Heart right ventricle (tissue), 16 donors: Measurements from ENCODE around the gene BMAL1. TPM values are rescaled to one million over a fixed set of nuclear protein-coding genes. Genes with fewer than 3 reads are reported as not detected.

ENCODE experiments used
- ATAC-seq, 8 donors: fragments of 200-7000 bp; cut with Tn5 transposase; one replicate each; pipeline ENCODE4 v1.9.1; 2020; ENCODE audit warnings: mild to moderate bottlenecking in 8 of 8, moderate library complexity in 8 of 8, moderate number of reproducible peaks in 1 of 8
- DNase-seq, 2 donors: peaks; one replicate each; pipeline ENCODE4 v3.0.0-alpha.2; 2020
- H3K27ac ChIP-seq, 10 donors: fragments of 200-600 bp; sonication (generic) in 2 of 10; one replicate each; pipeline versions ENCODE4 v1.5.0 to v1.8.0; 2020 to 2022; ENCODE audit warnings: mild to moderate bottlenecking in 3 of 10
- H3K27me3 ChIP-seq, 7 donors: fragments of 200-600 bp; one replicate each; pipeline ENCODE4 v1.8.0; 2021 to 2022; ENCODE audit warnings: mild to moderate bottlenecking in 2 of 7
- H3K36me3 ChIP-seq, 9 donors: fragments of 200-600 bp; sonication (generic) in 1 of 9; one replicate each; pipeline versions ENCODE4 v1.5.0 to v1.8.0; 2020 to 2022; ENCODE audit warnings: mild to moderate bottlenecking in 2 of 9
- H3K4me1 ChIP-seq, 9 donors: fragments of 200-600 bp; sonication (generic) in 1 of 9; one replicate each; pipeline versions ENCODE4 v1.5.0 to v1.8.0; 2020 to 2022; ENCODE audit warnings: mild to moderate bottlenecking in 4 of 9
- H3K4me3 ChIP-seq, 10 donors: fragments of 200-600 bp; sonication (generic) in 2 of 10; one replicate each; pipeline versions ENCODE4 v1.5.0 to v1.8.0; 2020 to 2022; ENCODE audit warnings: mild to moderate bottlenecking in 7 of 10, moderate library complexity in 2 of 10
- H3K9me3 ChIP-seq, 11 donors: fragments of 200-600 bp in 10 of 11; sonication (generic) in 2 of 11; one replicate each; pipeline versions ENCODE4 v1.5.0 to v1.8.0; 2013 to 2022; ENCODE audit warnings: mild to moderate bottlenecking in 2 of 11, control low read depth in 1 of 11, moderate library complexity in 1 of 11
- WGBS, 2 donors: extraction: QIAGEN DNeasy Blood & Tissue Kit; methylation state at CpG; one replicate each; pipeline ENCODE4 v1.1.7; 2013; ENCODE audit warnings: inconsistent platforms in 1 of 2; 5-methylcytosine and 5-hydroxymethylcytosine counted together
- intact Hi-C, 10 donors: fragments of 100-400 bp; cut with DNase I; formaldehyde crosslinking; loops; one replicate each; pipeline versions ENCODE4 v1.11.1 to v1.14.2; 2022
- polyA plus RNA-seq, 2 donors: library from polyadenylated mRNA; stranded (reverse); fragments of 200-250 nt; gene quantifications; one replicate each; pipeline ENCODE4 v1.2.3, GENCODE V29; 2013
- total RNA-seq, 10 donors: library from RNA; stranded (reverse); fragmentation: NEBNext Ultra II Directional in 3 of 10; extraction: Animal tissue kit (Norgen Biotek cat#: 25700) in 3 of 10; gene quantifications; one replicate each; pipeline versions ENCODE4 v1.2.1 to v1.2.4, GENCODE V29; 2021 to 2023
- TF ChIP-seq, protein P1 (sequence below), 9 donors: fragments of 200-600 bp; sonication (generic) in 2 of 9; IDR thresholded peaks; one replicate each; pipeline versions ENCODE4 v1.5.0 to v1.8.0; 2021 to 2022; ENCODE audit warnings: antibody characterized with exemption in 9 of 9, mild to moderate bottlenecking in 5 of 9, moderate library complexity in 1 of 9
- donor health status: Arrhythmogenic right ventricular cardiomyopathy.
- donor health status: ischemic (EF 13 %, LVEDD 7.1; RV severe dilation, severe dysfunction).
- donor health status: healthy with polysubstance abuse.
- donor health status: DM: no; HTN: yes; CAD: no.
- donor health status: DM: no; HTN: no; CAD: no.
- donor health status: ischemic (EF 25% LVEDD 6.9; RV normal size, moderate dysfunction).
- donor health status: ischemic (EF 25% LVEDD 5.7; RV mildly dilated, moderate dysfunction).
- donor health status: healthy.
- donor health status: DM: yes; HTN: yes; CAD: no.
- donor health status: Ischemic cardiomyopathy.
- donor health status: ischemic (EF 35%, LVEDD 5.7; RV mildly dilated, moderate dysfunction).
- donor health status: nonischemic (EF 11% LVEDD 7.7; RV severe dilation, severe dysfunction).
- donor health status: DM: yes; HTN: yes; CAD: no.
- donor health status: PGD.
- donor health status: ischemic (EF 29% LVEDD 5.4; RV normal size, mild dysfunction).
- donor health status: nonischemic (EF 23%, LVEDD 6.1; RV moderate dilation, normal function).

Gene BMAL1
- total and polyA plus RNA-seq, 12 donors: 2.9 to 19.9 (median 10.2) TPM

DNA sequence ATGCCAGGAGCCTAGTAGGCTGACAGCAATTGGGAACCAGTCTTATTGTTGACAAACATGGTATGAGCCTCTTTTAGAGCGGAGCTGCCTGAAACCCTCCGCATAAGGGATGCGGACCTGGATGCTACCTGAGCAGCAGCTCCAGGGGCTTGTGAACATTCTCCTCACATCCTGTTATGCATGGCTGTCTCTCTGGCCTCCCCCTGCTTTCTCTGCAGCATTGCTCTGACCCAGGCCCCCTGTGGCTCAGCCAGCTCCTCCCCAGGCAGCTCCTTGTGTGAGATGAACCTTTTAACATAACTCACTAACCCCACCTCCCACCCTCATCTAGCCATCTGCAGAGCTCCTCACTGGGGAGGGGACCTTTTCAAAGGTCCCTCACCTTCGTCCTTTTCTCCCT is 6.0 kb downstream of the BMAL1 start:
- intact Hi-C loops: loop anchor here in 1 of 10 donors (5.0 kb wide), 1 partner anchor 49 kb away; no protein-coding TSS in a partner anchor
- no peak overlapping the region for H3K27ac ChIP-seq
- 73 to 86% methylated on average over 4 of the region's 4 CpGs for WGBS, 2 donors

DNA sequence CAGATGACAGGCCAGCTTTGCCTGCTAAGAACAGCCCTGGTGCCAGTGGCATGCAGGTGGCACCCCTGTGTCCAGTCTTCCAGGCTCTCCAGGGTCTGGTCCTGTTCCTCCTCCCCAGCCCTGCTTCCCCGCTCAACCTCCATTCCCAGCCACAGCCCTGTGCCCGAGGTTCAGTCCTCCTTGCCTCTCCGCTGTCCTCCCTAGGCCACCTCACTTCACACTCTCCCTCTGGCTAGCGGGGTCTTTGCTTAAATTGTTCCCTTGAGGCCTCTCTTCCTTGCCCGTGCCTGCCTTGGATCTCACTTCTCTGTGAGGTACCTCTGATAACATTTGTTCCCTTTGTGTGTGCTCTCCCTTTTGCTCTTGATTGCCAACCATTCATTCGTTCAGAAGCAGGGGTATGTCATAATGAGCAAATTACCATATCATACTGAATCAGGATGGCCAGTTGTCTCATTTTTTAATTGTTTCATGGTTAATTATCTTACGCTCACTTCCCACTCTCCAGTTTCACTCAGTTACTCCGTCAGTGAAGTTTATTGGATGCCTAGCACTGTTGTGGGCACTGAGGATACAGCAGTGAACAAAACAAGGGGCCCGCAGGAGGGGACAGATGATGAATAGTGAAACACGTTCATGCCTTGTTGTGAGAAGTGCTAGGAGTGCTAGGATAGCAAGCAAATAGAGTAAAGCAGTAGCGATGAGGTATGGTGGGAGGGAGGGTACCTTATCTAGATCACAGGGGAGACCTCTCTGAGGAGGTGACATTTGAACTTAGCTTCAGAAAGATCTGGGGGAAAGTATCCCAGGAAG is 7.4 kb downstream of the BMAL1 start:
- DNase-seq: no peak
- H3K36me3 ChIP-seq: no peaks in the 10 kb centered on the region
- H3K4me3 ChIP-seq: no peak overlapping the region
- no peaks in the 10 kb centered on the region for H3K9me3 ChIP-seq
- WGBS, 2 donors: 86 to 89% methylated on average over 11 of the region's 11 CpGs
- H3K4me1 ChIP-seq: peaks cover 0 to 43% (median 3%) of the 10 kb centered on the region in 9 donors
- intact Hi-C loops: loop anchor here in 2 of 10 donors (5.0 kb wide), 2 partner anchors 37 to 47 kb away; no protein-coding TSS in a partner anchor
- ATAC-seq: no peak
- H3K27me3 ChIP-seq: no peaks in the 10 kb centered on the region
- TF ChIP-seq, protein P1, sequence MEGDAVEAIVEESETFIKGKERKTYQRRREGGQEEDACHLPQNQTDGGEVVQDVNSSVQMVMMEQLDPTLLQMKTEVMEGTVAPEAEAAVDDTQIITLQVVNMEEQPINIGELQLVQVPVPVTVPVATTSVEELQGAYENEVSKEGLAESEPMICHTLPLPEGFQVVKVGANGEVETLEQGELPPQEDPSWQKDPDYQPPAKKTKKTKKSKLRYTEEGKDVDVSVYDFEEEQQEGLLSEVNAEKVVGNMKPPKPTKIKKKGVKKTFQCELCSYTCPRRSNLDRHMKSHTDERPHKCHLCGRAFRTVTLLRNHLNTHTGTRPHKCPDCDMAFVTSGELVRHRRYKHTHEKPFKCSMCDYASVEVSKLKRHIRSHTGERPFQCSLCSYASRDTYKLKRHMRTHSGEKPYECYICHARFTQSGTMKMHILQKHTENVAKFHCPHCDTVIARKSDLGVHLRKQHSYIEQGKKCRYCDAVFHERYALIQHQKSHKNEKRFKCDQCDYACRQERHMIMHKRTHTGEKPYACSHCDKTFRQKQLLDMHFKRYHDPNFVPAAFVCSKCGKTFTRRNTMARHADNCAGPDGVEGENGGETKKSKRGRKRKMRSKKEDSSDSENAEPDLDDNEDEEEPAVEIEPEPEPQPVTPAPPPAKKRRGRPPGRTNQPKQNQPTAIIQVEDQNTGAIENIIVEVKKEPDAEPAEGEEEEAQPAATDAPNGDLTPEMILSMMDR (IDR thresholded peaks at IDR 0.05): no peak
- H3K27ac ChIP-seq: no peak overlapping the region

More for the DNA sequence above, 6.0 kb downstream of the BMAL1 start:
- TF ChIP-seq, protein P1 (IDR thresholded peaks at IDR 0.05): no peak
- H3K9me3 ChIP-seq: no peaks in the 10 kb centered on the region
- ATAC-seq (no peak), DNase-seq (no peak)
- peaks cover 0 to 56% (median 16%) of the 10 kb centered on the region in 9 donors for H3K4me1 ChIP-seq
- no peak overlapping the region for H3K4me3 ChIP-seq
- no peaks in the 10 kb centered on the region for H3K27me3 ChIP-seq
- H3K36me3 ChIP-seq: no peaks in the 10 kb centered on the region

DNA sequence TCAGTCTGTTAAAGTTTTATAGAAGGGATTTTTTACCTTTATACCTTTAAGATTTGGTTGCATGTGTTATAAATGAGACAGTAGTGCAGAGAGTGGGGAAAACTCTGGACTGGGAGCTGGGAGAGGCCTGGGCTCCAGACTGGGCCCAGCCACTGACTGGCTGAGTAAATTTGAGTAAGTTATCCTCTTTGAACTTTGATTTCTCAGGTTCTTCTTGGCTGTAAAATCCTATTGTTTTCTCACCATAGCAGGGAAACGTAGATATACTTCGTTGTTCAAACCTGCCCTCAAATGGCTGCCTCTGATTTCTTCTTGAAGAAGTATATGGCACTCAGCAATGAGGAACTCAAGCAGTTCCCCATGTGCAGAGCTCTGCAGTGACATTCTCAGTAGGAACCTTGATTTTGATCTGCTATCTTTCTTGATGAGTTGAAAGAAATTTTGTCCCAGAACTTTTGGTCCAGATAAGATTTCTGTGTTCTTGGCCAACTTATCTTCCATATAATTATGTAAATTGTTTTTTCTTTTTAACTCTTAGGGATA is 8.8 kb downstream of the BMAL1 start:
- no peak overlapping the region for H3K4me3 ChIP-seq
- 27 to 66% methylated on average over 2 of the region's 2 CpGs for WGBS, 2 donors
- H3K36me3 ChIP-seq: no peaks in the 10 kb centered on the region
- peaks cover 0 to 29% (median 0%) of the 10 kb centered on the region in 9 donors for H3K4me1 ChIP-seq
- H3K9me3 ChIP-seq: no peaks in the 10 kb centered on the region
- intact Hi-C loops: loop anchor here in 1 of 10 donors (5.0 kb wide), 1 partner anchor 36 kb away; no protein-coding TSS in a partner anchor
- H3K27ac ChIP-seq: no peak overlapping the region
- no peak for ATAC-seq
- DNase-seq: no peak
- H3K27me3 ChIP-seq: no peaks in the 10 kb centered on the region
- TF ChIP-seq, protein P1 (IDR thresholded peaks at IDR 0.05): no peak

DNA sequence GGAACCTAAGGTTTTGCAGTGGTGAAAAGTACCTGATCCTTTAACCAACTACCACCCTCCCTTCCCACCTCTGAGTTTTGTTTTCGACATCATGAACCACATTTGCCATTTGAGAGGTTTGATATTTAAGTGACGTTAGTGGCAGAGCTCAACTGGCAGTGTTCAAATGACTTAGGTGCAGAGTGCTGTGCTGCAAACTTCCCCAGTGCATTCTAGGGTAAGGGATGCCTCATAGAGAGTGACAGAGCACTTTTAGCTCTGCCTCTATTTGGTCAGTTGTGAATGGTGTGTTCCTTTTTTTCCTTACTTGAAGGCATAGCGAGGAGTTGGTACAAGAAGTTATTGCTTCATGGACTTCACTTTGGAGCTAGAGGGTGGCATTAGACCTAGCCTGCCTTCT is 9.4 kb downstream of the BMAL1 start:
- WGBS, 2 donors: 75 to 78% methylated on average over 3 of the region's 3 CpGs
- H3K27ac ChIP-seq: no peak overlapping the region
- H3K9me3 ChIP-seq: no peaks in the 10 kb centered on the region
- H3K4me3 ChIP-seq: no peak overlapping the region
- DNase-seq (no peak), ATAC-seq (peak in 2 of 8 donors; percentile 42 to 62)
- no peaks in the 10 kb centered on the region for H3K27me3 ChIP-seq
- H3K36me3 ChIP-seq: no peaks in the 10 kb centered on the region
- H3K4me1 ChIP-seq: peaks cover 0 to 26% (median 0%) of the 10 kb centered on the region in 9 donors
- intact Hi-C loops: loop anchor here in 1 of 10 donors (5.0 kb wide), 1 partner anchor 35 kb away; no protein-coding TSS in a partner anchor
- TF ChIP-seq, protein P1 (IDR thresholded peaks at IDR 0.05): no peak
